Measurements from ENCODE around the gene TEX54. TPM values are rescaled to one million over a fixed set of nuclear protein-coding genes. Genes with fewer than 3 reads are reported as not detected.
A peak's percentile ranks its signal among the peaks of the same experiment; 100 is the strongest.

TEX54 gene
- total and polyA plus RNA-seq, 2 of the 13 experiments (the other 11 are each of a cell fraction or from before 2014, with no cell fraction given): not detected

DNA sequence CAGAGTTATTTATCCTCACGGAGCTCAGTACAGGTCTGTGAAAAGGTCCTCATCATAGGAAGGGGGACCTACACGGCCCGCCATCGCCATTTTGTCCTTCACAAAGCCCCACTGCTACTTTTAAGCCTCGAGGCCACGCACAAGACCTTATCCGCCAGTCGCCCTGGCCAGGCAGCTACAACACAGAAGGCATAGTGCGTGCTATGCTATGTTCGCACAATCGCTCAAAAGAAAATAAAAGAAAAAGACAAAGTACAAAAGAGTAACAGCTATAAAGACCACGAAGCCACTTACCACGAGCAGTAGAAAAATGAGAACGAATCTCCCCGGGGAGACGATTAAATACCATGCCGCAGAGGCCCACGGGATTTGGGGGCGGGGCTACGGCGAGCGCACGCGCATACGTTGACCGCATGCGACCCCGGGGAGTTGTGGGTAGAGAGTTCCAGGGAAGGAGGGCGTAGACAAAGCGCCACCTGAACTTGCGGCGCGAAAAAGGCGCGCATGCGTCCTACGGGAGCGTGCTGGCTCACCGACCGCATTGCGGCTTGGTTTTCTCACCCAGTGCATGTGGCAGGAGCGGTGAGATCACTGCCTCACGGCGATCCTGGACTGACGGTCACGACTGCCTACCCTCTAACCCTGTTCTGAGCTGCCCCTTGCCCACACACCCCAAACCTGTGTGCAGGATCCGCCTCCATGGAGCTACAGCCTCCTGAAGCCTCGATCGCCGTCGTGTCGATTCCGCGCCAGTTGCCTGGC is 23.1 kb upstream of the TEX54 start (continued):
- TF ChIP-seq, protein P1, sequence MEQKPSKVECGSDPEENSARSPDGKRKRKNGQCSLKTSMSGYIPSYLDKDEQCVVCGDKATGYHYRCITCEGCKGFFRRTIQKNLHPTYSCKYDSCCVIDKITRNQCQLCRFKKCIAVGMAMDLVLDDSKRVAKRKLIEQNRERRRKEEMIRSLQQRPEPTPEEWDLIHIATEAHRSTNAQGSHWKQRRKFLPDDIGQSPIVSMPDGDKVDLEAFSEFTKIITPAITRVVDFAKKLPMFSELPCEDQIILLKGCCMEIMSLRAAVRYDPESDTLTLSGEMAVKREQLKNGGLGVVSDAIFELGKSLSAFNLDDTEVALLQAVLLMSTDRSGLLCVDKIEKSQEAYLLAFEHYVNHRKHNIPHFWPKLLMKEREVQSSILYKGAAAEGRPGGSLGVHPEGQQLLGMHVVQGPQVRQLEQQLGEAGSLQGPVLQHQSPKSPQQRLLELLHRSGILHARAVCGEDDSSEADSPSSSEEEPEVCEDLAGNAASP (CRISPR knock-in tag; IDR thresholded peaks at IDR 0.05; ENCODE audit: borderline replicate concordance): no peak
- TF ChIP-seq MBD4 (IDR thresholded peaks at IDR 0.05; ENCODE audit: borderline replicate concordance, low read length): no peak
- TF ChIP-seq ZNF788 (CRISPR knock-in tag; IDR thresholded peaks at IDR 0.05; ENCODE audit: borderline replicate concordance): peak; percentile 94
- TF ChIP-seq ZNF547 (CRISPR knock-in tag; IDR thresholded peaks at IDR 0.05): peak; percentile 94
- peak; percentile 88; the same call in 1 of the 2 replicates for TF ChIP-seq ZNF235 (CRISPR knock-in tag; IDR thresholded peaks at IDR 0.05; ENCODE audit: borderline replicate concordance)
- peak; percentile 94 for TF ChIP-seq SP4 (CRISPR knock-in tag; IDR thresholded peaks at IDR 0.05)
- TF ChIP-seq AGO2 (optimal IDR thresholded peaks at IDR 0.05; ENCODE audit: low read depth, low read length): peak; percentile 51
- peak; percentile 81; the same call in 1 of the 2 replicates for TF ChIP-seq ZNF343 (CRISPR knock-in tag; IDR thresholded peaks at IDR 0.05)
- 0 out of 2 replicates have a peak, but pooled peaks have one; percentile 8 for TF ChIP-seq CAMTA2 (CRISPR knock-in tag; IDR thresholded peaks at IDR 0.05; ENCODE audit: borderline replicate concordance)
- TF ChIP-seq RCOR2 (CRISPR knock-in tag; IDR thresholded peaks at IDR 0.05): no peak
- TF ChIP-seq HMG20B (CRISPR knock-in tag; conservative IDR thresholded peaks at IDR 0.05): no peak
- TF ChIP-seq AHR (CRISPR knock-in tag; IDR thresholded peaks at IDR 0.05): peak; percentile 93; the same call in 1 of the 2 replicates
- TF ChIP-seq AGO1 (IDR thresholded peaks at IDR 0.05; ENCODE audit: low read depth, low read length, poor library complexity, severe bottlenecking): no peak
- TF ChIP-seq, protein P2, sequence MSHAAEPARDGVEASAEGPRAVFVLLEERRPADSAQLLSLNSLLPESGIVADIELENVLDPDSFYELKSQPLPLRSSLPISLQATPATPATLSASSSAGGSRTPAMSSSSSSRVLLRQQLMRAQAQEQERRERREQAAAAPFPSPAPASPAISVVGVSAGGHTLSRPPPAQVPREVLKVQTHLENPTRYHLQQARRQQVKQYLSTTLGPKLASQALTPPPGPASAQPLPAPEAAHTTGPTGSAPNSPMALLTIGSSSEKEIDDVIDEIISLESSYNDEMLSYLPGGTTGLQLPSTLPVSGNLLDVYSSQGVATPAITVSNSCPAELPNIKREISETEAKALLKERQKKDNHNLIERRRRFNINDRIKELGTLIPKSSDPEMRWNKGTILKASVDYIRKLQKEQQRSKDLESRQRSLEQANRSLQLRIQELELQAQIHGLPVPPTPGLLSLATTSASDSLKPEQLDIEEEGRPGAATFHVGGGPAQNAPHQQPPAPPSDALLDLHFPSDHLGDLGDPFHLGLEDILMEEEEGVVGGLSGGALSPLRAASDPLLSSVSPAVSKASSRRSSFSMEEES (CRISPR knock-in tag; IDR thresholded peaks at IDR 0.05): peak; percentile 74
- TF ChIP-seq TGIF2 (CRISPR knock-in tag; IDR thresholded peaks at IDR 0.05): peak; percentile 82
- peak; percentile 67; the same call in 1 of the 2 replicates for TF ChIP-seq KLF11 (CRISPR knock-in tag; IDR thresholded peaks at IDR 0.05)
- peak; percentile 98 for TF ChIP-seq ZNF766 (CRISPR knock-in tag; IDR thresholded peaks at IDR 0.05; ENCODE audit: borderline replicate concordance)
- TF ChIP-seq SYNCRIP (IDR thresholded peaks at IDR 0.05; ENCODE audit: insufficient read depth, low read depth, low read length): no peak
- TF ChIP-seq ZNF720 (CRISPR knock-in tag; IDR thresholded peaks at IDR 0.05): no peak
- TF ChIP-seq, protein P3, sequence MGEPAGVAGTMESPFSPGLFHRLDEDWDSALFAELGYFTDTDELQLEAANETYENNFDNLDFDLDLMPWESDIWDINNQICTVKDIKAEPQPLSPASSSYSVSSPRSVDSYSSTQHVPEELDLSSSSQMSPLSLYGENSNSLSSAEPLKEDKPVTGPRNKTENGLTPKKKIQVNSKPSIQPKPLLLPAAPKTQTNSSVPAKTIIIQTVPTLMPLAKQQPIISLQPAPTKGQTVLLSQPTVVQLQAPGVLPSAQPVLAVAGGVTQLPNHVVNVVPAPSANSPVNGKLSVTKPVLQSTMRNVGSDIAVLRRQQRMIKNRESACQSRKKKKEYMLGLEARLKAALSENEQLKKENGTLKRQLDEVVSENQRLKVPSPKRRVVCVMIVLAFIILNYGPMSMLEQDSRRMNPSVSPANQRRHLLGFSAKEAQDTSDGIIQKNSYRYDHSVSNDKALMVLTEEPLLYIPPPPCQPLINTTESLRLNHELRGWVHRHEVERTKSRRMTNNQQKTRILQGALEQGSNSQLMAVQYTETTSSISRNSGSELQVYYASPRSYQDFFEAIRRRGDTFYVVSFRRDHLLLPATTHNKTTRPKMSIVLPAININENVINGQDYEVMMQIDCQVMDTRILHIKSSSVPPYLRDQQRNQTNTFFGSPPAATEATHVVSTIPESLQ (CRISPR knock-in tag; conservative IDR thresholded peaks at IDR 0.05): peak; percentile 89; the same call in 1 of the 2 replicates
- no peak for TF ChIP-seq PAWR (CRISPR knock-in tag; IDR thresholded peaks at IDR 0.05; ENCODE audit: borderline replicate concordance)
- peak; percentile 94 for TF ChIP-seq MEIS2 (CRISPR knock-in tag; IDR thresholded peaks at IDR 0.05)
- peak; percentile 100 for TF ChIP-seq MYC (CRISPR knock-in tag; IDR thresholded peaks at IDR 0.05; ENCODE audit: borderline replicate concordance)
- TF ChIP-seq, protein P4, sequence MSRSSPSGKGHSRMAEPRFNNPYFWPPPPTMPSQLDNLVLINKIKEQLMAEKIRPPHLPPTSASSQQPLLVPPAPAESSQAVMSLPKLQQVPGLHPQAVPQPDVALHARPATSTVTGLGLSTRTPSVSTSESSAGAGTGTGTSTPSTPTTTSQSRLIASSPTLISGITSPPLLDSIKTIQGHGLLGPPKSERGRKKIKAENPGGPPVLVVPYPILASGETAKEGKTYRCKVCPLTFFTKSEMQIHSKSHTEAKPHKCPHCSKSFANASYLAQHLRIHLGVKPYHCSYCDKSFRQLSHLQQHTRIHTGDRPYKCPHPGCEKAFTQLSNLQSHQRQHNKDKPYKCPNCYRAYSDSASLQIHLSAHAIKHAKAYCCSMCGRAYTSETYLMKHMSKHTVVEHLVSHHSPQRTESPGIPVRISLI (CRISPR knock-in tag; IDR thresholded peaks at IDR 0.05; ENCODE audit: borderline replicate concordance): peak; percentile 71; the same call in 1 of the 2 replicates
- no peak for TF ChIP-seq KDM1A (CRISPR knock-in tag; IDR thresholded peaks at IDR 0.05)
